SK-N-SH (cell line): ENCODE results near the gene MAGI2. TPM values are rescaled to one million over a fixed set of nuclear protein-coding genes. Genes with fewer than 3 reads are reported as not detected.
A peak's percentile ranks its signal among the peaks of the same experiment; 100 is the strongest.

Experiments
- CTCF ChIA-PET: fragments of 300-600, 350-600 bp; formaldehyde crosslinking; extraction: SDS; loops from one replicate; lab custom pipeline; 2021; lab: Yijun Ruan, JAX
- POLR2A ChIA-PET: fragments of 350-600 bp; sonication (Branson Sonifier 250); formaldehyde crosslinking; extraction: SDS; loops from one replicate; lab custom pipeline; 2020; ENCODE audit warnings: antibody characterized with exemption, inconsistent platforms; lab: Yijun Ruan, JAX
- DNase-seq: peaks from one replicate; pipeline ENCODE4 v3.0.0; 2012
- H2AFZ ChIP-seq: fragments of 200-600 bp; sonication (generic); 2 replicates; pipeline ENCODE4 v1.8.1; 2016; ENCODE audit warnings: antibody characterized with exemption, mild to moderate bottlenecking, low read depth
- H3F3A ChIP-seq: fragments of 200-600 bp; sonication (generic); replicated peaks from 2 replicates; pipeline ENCODE3; 2016; ENCODE audit warnings: antibody characterized with exemption, mild to moderate bottlenecking; ENCODE audit not compliant: insufficient read depth
- H3K27ac ChIP-seq, 2 experiments: fragments of 200-500 bp in 1 of 2; fragments of 200-600 bp in 1 of 2; sonication (Bioruptor generic) in 1 of 2; sonication (generic), shearing (Covaris generic) in 1 of 2; 2 replicates each; pipeline versions ENCODE4 v1.5.1 to v1.6.1; 2014 to 2016; ENCODE audit warnings: low read depth in 2 of 2, inconsistent platforms in 1 of 2, low read length in 1 of 2, mild to moderate bottlenecking in 1 of 2, mixed read lengths in 1 of 2
- H3K27me3 ChIP-seq: fragments of 200-600 bp; sonication (generic), shearing (Covaris generic); 2 replicates; pipeline ENCODE4 v1.6.1; 2016; ENCODE audit warnings: mixed run types; ENCODE audit not compliant: insufficient read depth
- H3K36me3 ChIP-seq, 2 experiments: fragments of 200-500 bp in 1 of 2; fragments of 200-600 bp in 1 of 2; sonication (Bioruptor generic) in 1 of 2; sonication (generic) in 1 of 2; replicated peaks in 1 of 2; 2 replicates each; pipeline versions ENCODE3 to v1.5.1; 2014 to 2016; ENCODE audit warnings: low read length in 1 of 2, mild to moderate bottlenecking in 1 of 2; ENCODE audit not compliant: insufficient read depth in 2 of 2, control insufficient read depth in 1 of 2
- H3K4me1 ChIP-seq, 2 experiments: fragments of 200-500 bp in 1 of 2; fragments of 200-600 bp in 1 of 2; sonication (Bioruptor generic) in 1 of 2; sonication (generic), shearing (Covaris generic) in 1 of 2; 2 replicates each; pipeline versions ENCODE4 v1.5.1 to v1.6.1; 2014 to 2016; ENCODE audit warnings: low read depth in 1 of 2, low read length in 1 of 2, mixed run types in 1 of 2; ENCODE audit not compliant: insufficient read depth in 2 of 2, control insufficient read depth in 1 of 2
- H3K4me2 ChIP-seq: fragments of 200-600 bp; sonication (generic), shearing (Covaris generic); 2 replicates; pipeline ENCODE4 v1.6.1; 2017; ENCODE audit warnings: mixed run types
- H3K4me3 ChIP-seq, 2 experiments: fragments of 200-500 bp in 1 of 2; fragments of 200-600 bp in 1 of 2; sonication (Bioruptor generic) in 1 of 2; sonication (generic), shearing (Covaris generic) in 1 of 2; 2 replicates each; pipeline versions ENCODE4 v1.5.1 to v1.8.1; 2014 to 2016; ENCODE audit warnings: low read depth in 2 of 2, inconsistent platforms in 1 of 2, low read length in 1 of 2, mild to moderate bottlenecking in 1 of 2, mixed read lengths in 1 of 2, moderate library complexity in 1 of 2
- H3K79me2 ChIP-seq: fragments of 200-600 bp; sonication (generic); 2 replicates; pipeline ENCODE4 v1.8.1; 2017; ENCODE audit warnings: mild to moderate bottlenecking; ENCODE audit not compliant: insufficient read depth
- H3K9ac ChIP-seq: fragments of 200-600 bp; sonication (generic); 2 replicates; pipeline ENCODE4 v1.6.1; 2017; ENCODE audit warnings: mixed run types
- H3K9me2 ChIP-seq: fragments of 200-600 bp; sonication (generic); 2 replicates; pipeline ENCODE4 v1.6.1; 2017; ENCODE audit warnings: mixed run types
- H3K9me3 ChIP-seq: fragments of 200-600 bp; sonication (generic); 2 replicates; pipeline ENCODE4 v1.6.1; 2017; ENCODE audit warnings: mixed run types, mild to moderate bottlenecking, moderate library complexity
- H4K20me1 ChIP-seq: fragments of 200-600 bp; sonication (generic); 2 replicates; pipeline ENCODE4 v1.6.1; 2017; ENCODE audit warnings: mild to moderate bottlenecking, mixed run types; ENCODE audit not compliant: insufficient read depth
- CHD2 ChIP-seq: fragments of 150-350 bp; IDR thresholded peaks from 2 replicates; pipeline ENCODE4 v1.6.1; 2018; ENCODE audit warnings: low read length; ENCODE audit not compliant: partially characterized antibody
- CTCF ChIP-seq: fragments of 200-600 bp; sonication (generic); IDR thresholded peaks from 2 replicates; pipeline ENCODE4 v1.6.1; 2017; ENCODE audit warnings: antibody characterized with exemption, mild to moderate bottlenecking, moderate library complexity
- EP300 ChIP-seq, 2 experiments: IDR thresholded peaks; 2 replicates each; pipeline versions ENCODE4 v1.4.0 to v1.6.1; 2012; ENCODE audit warnings: borderline replicate concordance in 1 of 2, low read depth in 1 of 2, low read length in 1 of 2
- EZH2phosphoT487 ChIP-seq: fragments of 200-600 bp; sonication (generic); IDR thresholded peaks from 2 replicates; pipeline ENCODE4 v1.6.1; 2017; ENCODE audit warnings: low read depth, mixed run types, mild to moderate bottlenecking, antibody characterized with exemption, moderate library complexity, borderline replicate concordance
- FOSL2 ChIP-seq: IDR thresholded peaks from 2 replicates; pipeline ENCODE4 v1.4.0; 2012; ENCODE audit warnings: low read depth, mild to moderate bottlenecking, moderate library complexity, borderline replicate concordance
- FOXJ3 ChIP-seq: sonication (generic); formaldehyde crosslinking; IDR thresholded peaks from 2 replicates; pipeline ENCODE4 v1.5.1; 2020; ENCODE audit warnings: mild to moderate bottlenecking, missing genetic modification reagents
- GABPA ChIP-seq: IDR thresholded peaks from 2 replicates; pipeline ENCODE4 v1.4.0; 2012; ENCODE audit warnings: low read depth, mild to moderate bottlenecking
- GATA2 ChIP-seq: sonication (generic); formaldehyde crosslinking; IDR thresholded peaks from 2 replicates; pipeline ENCODE4 v1.5.0; 2020; ENCODE audit warnings: mild to moderate bottlenecking, missing genetic modification reagents
- MEF2A ChIP-seq: IDR thresholded peaks from 2 replicates; pipeline ENCODE4 v1.4.0; 2012; ENCODE audit warnings: low read depth, borderline replicate concordance
- MXI1 ChIP-seq: IDR thresholded peaks from 2 replicates; pipeline ENCODE4 v1.6.1; 2012; ENCODE audit warnings: mild to moderate bottlenecking, low read depth, low read length, improper control_type of control experiment
- NRF1 ChIP-seq: IDR thresholded peaks from 2 replicates; pipeline ENCODE4 v1.6.1; 2012; ENCODE audit warnings: low read depth, mild to moderate bottlenecking, low read length
- RAD21 ChIP-seq: IDR thresholded peaks from 2 replicates; pipeline ENCODE4 v1.6.1; 2012; ENCODE audit warnings: mild to moderate bottlenecking, low read length
- SMC3 ChIP-seq: IDR thresholded peaks from 2 replicates; pipeline ENCODE4 v1.6.1; 2012; ENCODE audit warnings: low read depth, low read length, improper control_type of control experiment
- YY1 ChIP-seq: IDR thresholded peaks from 2 replicates; pipeline ENCODE4 v1.4.0; 2012; ENCODE audit warnings: low read depth, mild to moderate bottlenecking
- WGBS: methylation state at CpG from one replicate; pipeline ENCODE4 v1.1.6; 2017; ENCODE audit warnings: low lambda C conversion rate; 5-methylcytosine and 5-hydroxymethylcytosine counted together
- polyA plus RNA-seq, 3 experiments: library from polyadenylated mRNA; depleted of rRNA; stranded (reverse); fragments of >200 nt; gene quantifications; 2 replicates each; pipeline ENCODE4 v1.2.3, GENCODE V29; 2012
- TF ChIP-seq, protein P1 (sequence below): IDR thresholded peaks from 2 replicates; pipeline ENCODE4; 2012
- TF ChIP-seq, protein P2 (sequence below): IDR thresholded peaks from 2 replicates; pipeline ENCODE4 v1.4.0; 2012; ENCODE audit warnings: low read depth
- TF ChIP-seq, protein P3 (sequence below): fragments of 150-350 bp; IDR thresholded peaks from 2 replicates; pipeline ENCODE4 v1.6.1; 2016; ENCODE audit warnings: mild to moderate bottlenecking, low read depth, low read length
- TF ChIP-seq, protein P4 (sequence below): IDR thresholded peaks from 2 replicates; pipeline ENCODE4 v1.4.0; 2012; ENCODE audit warnings: low read depth, borderline replicate concordance

MAGI2 gene
- polyA plus RNA-seq, 1 of the 3 experiments (the other 2 are of a cell fraction): 1.1 TPM

GRCh38 chr7:79455173-79455790 is 1.8 kb upstream of the MAGI2 start:
- Histone ChIP-seq H3K9me2 (no peaks in the 10 kb centered on the region), H3K27ac (peak overlapping the region in 1 of 2 experiments; percentile 88; a peak in 2 of 4 replicates), H3K79me2 (peaks cover 42% of the 10 kb centered on the region), H3K36me3 (peaks cover 38 to 46% of the 10 kb centered on the region in 2 experiments), H3K9ac (peak overlapping the region; percentile 95; the same call in 1 of the 2 replicates), H3K4me3 (peak overlapping the region; percentile 66 to 82), H3K9me3 (no peaks in the 10 kb centered on the region), H4K20me1 (no peaks in the 10 kb centered on the region), H3K27me3 (no peaks in the 10 kb centered on the region), H3K4me2 (peak overlapping the region; percentile 98), H3K4me1 (peaks cover 0 to 26% of the 10 kb centered on the region in 2 experiments; a peak in 2 of 4 replicates), H2AFZ (no peak overlapping the region), H3F3A (peaks cover 5% of the 10 kb centered on the region)
- TF ChIP-seq, protein P1, sequence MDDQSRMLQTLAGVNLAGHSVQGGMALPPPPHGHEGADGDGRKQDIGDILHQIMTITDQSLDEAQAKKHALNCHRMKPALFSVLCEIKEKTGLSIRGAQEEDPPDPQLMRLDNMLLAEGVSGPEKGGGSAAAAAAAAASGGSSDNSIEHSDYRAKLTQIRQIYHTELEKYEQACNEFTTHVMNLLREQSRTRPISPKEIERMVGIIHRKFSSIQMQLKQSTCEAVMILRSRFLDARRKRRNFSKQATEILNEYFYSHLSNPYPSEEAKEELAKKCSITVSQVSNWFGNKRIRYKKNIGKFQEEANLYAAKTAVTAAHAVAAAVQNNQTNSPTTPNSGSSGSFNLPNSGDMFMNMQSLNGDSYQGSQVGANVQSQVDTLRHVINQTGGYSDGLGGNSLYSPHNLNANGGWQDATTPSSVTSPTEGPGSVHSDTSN: no peak
- TF ChIP-seq GATA2: no peak
- no peak for TF ChIP-seq GABPA
- no peak for TF ChIP-seq FOSL2
- TF ChIP-seq EZH2phosphoT487: no peak
- no peak for TF ChIP-seq MXI1
- TF ChIP-seq, protein P2, sequence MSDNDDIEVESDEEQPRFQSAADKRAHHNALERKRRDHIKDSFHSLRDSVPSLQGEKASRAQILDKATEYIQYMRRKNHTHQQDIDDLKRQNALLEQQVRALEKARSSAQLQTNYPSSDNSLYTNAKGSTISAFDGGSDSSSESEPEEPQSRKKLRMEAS: no peak
- TF ChIP-seq NRF1: no peak
- TF ChIP-seq, protein P3, sequence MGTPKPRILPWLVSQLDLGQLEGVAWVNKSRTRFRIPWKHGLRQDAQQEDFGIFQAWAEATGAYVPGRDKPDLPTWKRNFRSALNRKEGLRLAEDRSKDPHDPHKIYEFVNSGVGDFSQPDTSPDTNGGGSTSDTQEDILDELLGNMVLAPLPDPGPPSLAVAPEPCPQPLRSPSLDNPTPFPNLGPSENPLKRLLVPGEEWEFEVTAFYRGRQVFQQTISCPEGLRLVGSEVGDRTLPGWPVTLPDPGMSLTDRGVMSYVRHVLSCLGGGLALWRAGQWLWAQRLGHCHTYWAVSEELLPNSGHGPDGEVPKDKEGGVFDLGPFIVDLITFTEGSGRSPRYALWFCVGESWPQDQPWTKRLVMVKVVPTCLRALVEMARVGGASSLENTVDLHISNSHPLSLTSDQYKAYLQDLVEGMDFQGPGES: no peak
- DNase-seq: no peak
- POLR2A ChIA-PET: no interaction called here
- WGBS: 90% methylated on average over 5 of the region's 5 CpGs
- CTCF ChIA-PET: interaction anchor here (1.1 to 1.3 kb wide), 4 partner anchors 15 to 364 kb away, joined by 3 to 4 read pairs (median 3); no protein-coding TSS in a partner anchor

- H3K27me3 ChIP-seq: no peaks in the 10 kb centered on the region
- H3K36me3 ChIP-seq: peaks cover 30 to 38% of the 10 kb centered on the region in 2 experiments
- H3K4me3 ChIP-seq: peak overlapping the region; percentile 66 to 82
- peaks cover 8% of the 10 kb centered on the region for H3F3A ChIP-seq
- H3K27ac ChIP-seq: peak overlapping the region; percentile 88 to 96
- DNase-seq: no peak
- H3K9ac ChIP-seq: peak overlapping the region; percentile 95
- H4K20me1 ChIP-seq: no peaks in the 10 kb centered on the region
- WGBS: 18% methylated on average over 24 of the region's 24 CpGs
- H3K79me2 ChIP-seq: peaks cover 44% of the 10 kb centered on the region
- peaks cover 0 to 26% of the 10 kb centered on the region in 2 experiments; a peak in 2 of 4 replicates for H3K4me1 ChIP-seq
- no peaks in the 10 kb centered on the region for H3K9me2 ChIP-seq
- peak overlapping the region; percentile 98 for H3K4me2 ChIP-seq
- no peaks in the 10 kb centered on the region for H3K9me3 ChIP-seq
- CTCF ChIA-PET: interaction anchor here (1.0 to 1.3 kb wide), 4 partner anchors 8 to 365 kb away, joined by 3 to 4 read pairs (median 3); no protein-coding TSS in a partner anchor
- peak overlapping the region; percentile 78 for H2AFZ ChIP-seq
- POLR2A ChIA-PET: no interaction called here
- TF ChIP-seq RAD21: no peak; the same call in 1 of the 2 replicates
- TF ChIP-seq, protein P4, sequence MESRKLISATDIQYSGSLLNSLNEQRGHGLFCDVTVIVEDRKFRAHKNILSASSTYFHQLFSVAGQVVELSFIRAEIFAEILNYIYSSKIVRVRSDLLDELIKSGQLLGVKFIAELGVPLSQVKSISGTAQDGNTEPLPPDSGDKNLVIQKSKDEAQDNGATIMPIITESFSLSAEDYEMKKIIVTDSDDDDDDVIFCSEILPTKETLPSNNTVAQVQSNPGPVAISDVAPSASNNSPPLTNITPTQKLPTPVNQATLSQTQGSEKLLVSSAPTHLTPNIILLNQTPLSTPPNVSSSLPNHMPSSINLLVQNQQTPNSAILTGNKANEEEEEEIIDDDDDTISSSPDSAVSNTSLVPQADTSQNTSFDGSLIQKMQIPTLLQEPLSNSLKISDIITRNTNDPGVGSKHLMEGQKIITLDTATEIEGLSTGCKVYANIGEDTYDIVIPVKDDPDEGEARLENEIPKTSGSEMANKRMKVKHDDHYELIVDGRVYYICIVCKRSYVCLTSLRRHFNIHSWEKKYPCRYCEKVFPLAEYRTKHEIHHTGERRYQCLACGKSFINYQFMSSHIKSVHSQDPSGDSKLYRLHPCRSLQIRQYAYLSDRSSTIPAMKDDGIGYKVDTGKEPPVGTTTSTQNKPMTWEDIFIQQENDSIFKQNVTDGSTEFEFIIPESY: no peak
- TF ChIP-seq CHD2: no peak
- TF ChIP-seq YY1: no peak
- TF ChIP-seq, protein P3: no peak
- TF ChIP-seq MEF2A: no peak
- no peak for TF ChIP-seq EP300 (IDR thresholded peaks at IDR 0.05; ENCODE audit: borderline replicate concordance in 1 of 2, low read depth in 1 of 2, low read length in 1 of 2)
- TF ChIP-seq CTCF: peak; percentile 35
- TF ChIP-seq FOXJ3 (CRISPR knock-in tag): no peak
- no peak for TF ChIP-seq SMC3
Measured at GRCh38 chr7:79454361-79454960, 994 bp upstream of the MAGI2 start.
